Omental fat pad (tissue), 4 donors: ENCODE data around the gene TAAR5. TPM values are rescaled to one million over a fixed set of nuclear protein-coding genes. Genes with fewer than 3 reads are reported as not detected.
"Not testable (repeated sequence)": the region's sequence is repeated elsewhere in the genome, so short reads cannot be mapped to it uniquely, and the experiment has no call there.

Experiments
- ATAC-seq: fragments of 150-250 bp; one replicate; pipeline ENCODE4 v1.9.1; 2016; ENCODE audit warnings: mild to moderate bottlenecking, moderate library complexity; ENCODE audit not compliant: low FRiP score
- DNase-seq: peaks from one replicate; pipeline ENCODE4 v3.0.0-alpha.2; 2019; ENCODE audit warnings: low spot score
- total RNA-seq, 4 donors: library from RNA; depleted of rRNA; stranded (reverse); fragments of >200 nt; gene quantifications; one replicate each; pipeline ENCODE4 v1.1.0, GENCODE V29; 2016
- TF ChIP-seq, protein P1 (sequence below), 3 donors: fragments of 450-650 bp; IDR thresholded peaks; one replicate each; pipeline ENCODE4 v1.5.1; 2016 to 2017; ENCODE audit warnings: antibody characterized with exemption in 3 of 3, mild to moderate bottlenecking in 3 of 3, moderate library complexity in 2 of 3

The TAAR5 gene
- total RNA-seq, 4 donors from 2014 or later, result not detected

DNA sequence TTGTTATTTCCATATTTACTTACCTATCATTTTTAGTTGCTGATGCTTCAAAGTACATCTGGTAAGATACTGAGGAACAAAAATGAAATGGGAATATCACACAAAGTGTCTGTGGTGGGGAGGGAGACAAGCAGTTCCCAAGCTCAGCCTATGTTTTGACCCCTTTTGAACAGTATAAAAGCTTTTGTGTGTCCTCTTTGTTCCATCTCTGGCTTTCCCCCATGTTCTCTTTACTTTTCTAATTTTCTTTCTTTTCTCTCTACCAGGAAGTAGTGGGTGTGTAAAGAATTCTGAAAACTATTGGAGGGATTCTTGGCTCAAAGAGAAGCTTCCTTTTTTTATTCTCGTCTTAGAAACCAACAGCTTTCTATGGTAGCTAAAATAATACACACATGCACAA, 27.1 kb upstream of the TAAR5 start:
- TF ChIP-seq, protein P1, sequence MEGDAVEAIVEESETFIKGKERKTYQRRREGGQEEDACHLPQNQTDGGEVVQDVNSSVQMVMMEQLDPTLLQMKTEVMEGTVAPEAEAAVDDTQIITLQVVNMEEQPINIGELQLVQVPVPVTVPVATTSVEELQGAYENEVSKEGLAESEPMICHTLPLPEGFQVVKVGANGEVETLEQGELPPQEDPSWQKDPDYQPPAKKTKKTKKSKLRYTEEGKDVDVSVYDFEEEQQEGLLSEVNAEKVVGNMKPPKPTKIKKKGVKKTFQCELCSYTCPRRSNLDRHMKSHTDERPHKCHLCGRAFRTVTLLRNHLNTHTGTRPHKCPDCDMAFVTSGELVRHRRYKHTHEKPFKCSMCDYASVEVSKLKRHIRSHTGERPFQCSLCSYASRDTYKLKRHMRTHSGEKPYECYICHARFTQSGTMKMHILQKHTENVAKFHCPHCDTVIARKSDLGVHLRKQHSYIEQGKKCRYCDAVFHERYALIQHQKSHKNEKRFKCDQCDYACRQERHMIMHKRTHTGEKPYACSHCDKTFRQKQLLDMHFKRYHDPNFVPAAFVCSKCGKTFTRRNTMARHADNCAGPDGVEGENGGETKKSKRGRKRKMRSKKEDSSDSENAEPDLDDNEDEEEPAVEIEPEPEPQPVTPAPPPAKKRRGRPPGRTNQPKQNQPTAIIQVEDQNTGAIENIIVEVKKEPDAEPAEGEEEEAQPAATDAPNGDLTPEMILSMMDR (IDR thresholded peaks at IDR 0.05), result no peak
- DNase-seq (no peak), ATAC-seq (no peak)

DNA sequence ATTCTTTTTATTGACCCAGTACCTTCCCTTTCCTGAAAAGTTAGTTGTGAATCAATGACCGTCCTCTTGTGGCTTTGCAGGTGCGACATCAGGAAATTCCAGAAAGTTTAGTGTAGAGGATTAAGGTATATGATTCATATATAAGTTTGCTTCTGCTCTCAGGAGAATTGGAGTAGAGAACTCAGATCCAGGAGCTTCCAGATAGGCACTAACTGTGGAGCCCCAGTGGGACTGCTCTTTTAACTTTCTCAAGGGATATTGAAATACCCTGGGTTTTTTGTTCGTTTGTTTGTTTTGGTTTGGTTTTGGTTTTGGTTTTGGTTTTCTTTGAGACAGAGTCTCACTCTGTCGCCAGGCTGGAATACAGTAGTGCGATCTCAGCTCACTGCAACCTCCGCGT, 25.0 kb upstream of the TAAR5 start:
- DNase-seq (no peak), ATAC-seq (no peak)
- TF ChIP-seq, protein P1 (IDR thresholded peaks at IDR 0.05), result no peak

DNA sequence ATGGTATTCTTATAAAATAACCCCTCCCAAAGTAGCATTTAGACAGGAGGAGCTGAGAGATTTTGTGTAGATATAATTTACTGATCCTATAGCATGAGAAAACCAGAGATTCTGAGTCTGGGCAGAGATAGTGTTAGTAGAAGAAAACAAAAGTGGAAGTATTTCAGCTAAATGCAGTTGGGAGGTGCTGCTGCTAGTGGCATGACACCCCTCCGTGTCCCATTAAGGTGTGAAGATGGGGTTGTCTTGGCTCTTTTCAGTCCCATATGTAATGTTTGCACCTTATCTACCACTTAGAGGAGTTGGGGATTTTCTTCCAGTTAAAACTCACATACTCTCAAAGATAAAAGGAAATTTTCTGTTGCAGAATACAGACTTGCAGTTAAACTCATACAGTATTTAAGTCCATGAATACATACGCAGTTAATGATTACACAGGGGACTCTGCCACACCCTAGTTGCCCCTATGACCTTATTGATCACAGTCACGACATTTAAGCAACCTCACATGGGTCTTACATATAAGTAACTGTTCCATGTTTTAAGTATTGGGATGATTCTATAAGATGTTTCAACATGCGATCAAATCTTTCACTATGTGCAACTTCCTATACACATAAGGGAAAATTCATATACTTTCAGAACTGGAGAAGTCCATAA, 23.0 kb upstream of the TAAR5 start:
- TF ChIP-seq, protein P1 (IDR thresholded peaks at IDR 0.05), result no peak
- ATAC-seq (no peak), DNase-seq (no peak)

DNA sequence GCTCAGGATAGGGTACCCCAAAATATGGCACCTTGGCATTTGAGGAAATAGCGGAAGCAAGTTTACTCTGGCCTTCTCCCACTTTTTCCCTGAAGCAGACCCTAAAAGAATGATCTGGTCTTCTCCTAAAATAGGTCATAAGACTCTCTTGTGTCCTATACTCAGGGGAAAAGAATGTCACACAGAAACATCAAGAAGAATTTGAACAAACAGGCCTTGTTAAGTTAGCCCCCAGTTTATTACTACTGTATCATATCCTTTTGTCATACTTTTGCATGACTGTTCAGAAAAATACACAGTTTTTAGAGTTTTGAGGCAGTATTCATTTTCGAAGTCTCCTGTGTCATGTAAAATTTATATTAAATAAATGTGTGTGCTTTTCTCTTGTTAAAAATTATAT, 22.1 kb upstream of the TAAR5 start:
- TF ChIP-seq, protein P1 (IDR thresholded peaks at IDR 0.05), result no peak
- no peak for DNase-seq
- no peak for ATAC-seq

DNA sequence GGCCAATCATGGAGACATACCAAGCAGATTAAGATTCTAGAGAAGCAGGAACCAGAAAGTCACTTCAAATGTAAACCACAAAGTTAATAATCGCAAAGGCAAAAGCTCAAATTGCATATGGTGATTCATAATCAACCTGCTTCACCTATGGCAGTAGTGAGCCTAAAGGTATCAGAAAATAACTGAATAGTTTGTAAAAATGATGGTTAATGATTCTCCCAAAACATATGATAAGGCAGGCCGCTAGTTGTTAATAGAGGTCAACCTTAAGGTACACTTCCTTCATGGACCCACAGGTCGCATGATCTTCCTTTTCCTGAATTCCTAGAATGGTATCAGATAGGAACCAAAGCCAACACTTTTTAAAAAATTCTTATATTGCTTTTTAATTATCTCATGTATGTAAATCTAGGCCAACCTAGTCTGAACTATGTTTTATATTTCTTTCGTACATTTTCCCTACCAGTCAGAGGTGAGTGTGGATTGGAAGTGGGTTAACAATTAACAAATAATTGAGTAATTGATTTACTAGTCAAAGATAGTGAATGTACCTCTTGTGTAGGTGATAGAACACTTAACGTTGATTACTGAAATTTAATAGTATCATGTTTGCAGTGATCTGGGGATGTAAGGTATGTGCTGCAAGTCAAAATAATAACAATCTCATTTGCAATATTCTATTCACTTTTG, 18.1 kb upstream of the TAAR5 start:
- ATAC-seq (no peak), DNase-seq (no peak)
- TF ChIP-seq, protein P1 (IDR thresholded peaks at IDR 0.05), result no peak

DNA sequence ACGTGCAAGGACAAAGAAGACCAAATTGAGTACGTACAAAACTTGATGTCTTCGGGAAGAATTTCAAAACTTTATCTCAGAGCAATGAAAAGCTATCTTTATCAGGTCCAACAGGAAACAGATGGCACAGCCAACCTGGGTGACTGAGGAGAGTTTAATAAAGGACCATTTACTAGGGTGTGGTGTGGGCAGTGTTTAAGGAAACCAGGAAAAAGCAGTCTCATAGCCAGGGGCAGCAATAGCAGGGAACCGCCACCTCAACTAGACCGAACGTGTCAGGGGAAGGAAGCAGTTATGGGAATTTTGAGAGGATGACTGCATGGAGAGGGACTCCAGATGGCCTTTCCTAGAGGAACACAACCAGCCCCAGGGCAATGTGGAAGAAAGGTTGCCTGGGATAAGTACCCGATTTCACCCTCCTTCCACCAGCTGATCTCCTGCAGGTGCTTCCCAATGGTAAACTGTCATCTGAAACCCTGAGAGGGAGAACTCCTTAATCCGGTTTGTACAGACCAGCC, 15.2 kb upstream of the TAAR5 start:
- DNase-seq (no peak), ATAC-seq (no peak)
- TF ChIP-seq, protein P1 (IDR thresholded peaks at IDR 0.05), result no peak

DNA sequence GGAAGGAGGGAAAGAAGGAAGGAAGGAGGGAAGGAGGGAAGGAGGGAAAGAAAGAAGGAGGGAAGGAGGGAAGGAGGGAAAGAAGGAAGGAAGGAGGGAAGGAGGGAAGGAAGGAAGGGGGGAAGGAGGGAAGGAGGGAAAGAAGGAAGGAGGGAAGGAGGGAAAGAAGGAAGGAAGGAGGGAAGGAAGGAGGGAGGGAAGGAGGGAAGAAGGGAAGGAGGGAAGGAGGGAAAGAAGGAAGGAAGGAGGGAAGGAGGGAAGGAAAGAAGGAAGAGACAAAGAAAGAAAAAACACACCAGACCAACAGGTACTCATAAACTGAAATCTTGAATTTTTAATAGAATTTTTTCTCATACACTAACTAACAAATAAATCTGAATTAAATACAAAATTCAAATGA, 11.4 kb upstream of the TAAR5 start:
- not testable (repeated sequence) for ATAC-seq, DNase-seq
